DOHH2 (cell line): ENCODE results near the gene MKKS.

Source experiments
- H3F3A ChIP-seq: fragments of 200-600 bp; sonication (generic), shearing (Covaris generic); 2 replicates; pipeline ENCODE4 v1.6.0; 2016; ENCODE audit warnings: antibody characterized with exemption, mild to moderate bottlenecking; ENCODE audit not compliant: control insufficient read depth, insufficient read depth
- H3K27ac ChIP-seq: fragments of 200-600 bp; sonication (generic); 2 replicates; pipeline ENCODE4 v1.5.1; 2014; ENCODE audit warnings: low read depth, mild to moderate bottlenecking, low read length, moderate library complexity
- H3K27me3 ChIP-seq: fragments of 200-600 bp; sonication (generic); 2 replicates; pipeline ENCODE4 v1.6.1; 2014; ENCODE audit warnings: mild to moderate bottlenecking, low read length, mixed read lengths; ENCODE audit not compliant: control insufficient read depth
- H3K36me3 ChIP-seq: fragments of 200-600 bp; sonication (generic); 2 replicates; pipeline ENCODE4 v1.6.1; 2014; ENCODE audit warnings: mild to moderate bottlenecking, low read length, moderate library complexity, mixed read lengths; ENCODE audit not compliant: control insufficient read depth
- H3K4me1 ChIP-seq: fragments of 200-600 bp; sonication (generic); 2 replicates; pipeline ENCODE4 v1.6.1; 2014; ENCODE audit warnings: mild to moderate bottlenecking, low read length, mixed read lengths; ENCODE audit not compliant: control insufficient read depth
- H3K4me2 ChIP-seq: fragments of 200-600 bp; sonication (generic); 2 replicates; pipeline ENCODE4 v1.6.0; 2014; ENCODE audit warnings: mild to moderate bottlenecking, low read length, moderate library complexity
- H3K4me3 ChIP-seq: fragments of 200-600 bp; sonication (generic); 2 replicates; pipeline ENCODE4 v1.5.1; 2014; ENCODE audit warnings: mild to moderate bottlenecking, low read length, mixed read lengths
- H3K79me2 ChIP-seq: fragments of 200-600 bp; sonication (generic); 2 replicates; pipeline ENCODE4 v1.6.1; 2014; ENCODE audit warnings: mild to moderate bottlenecking, low read length, mixed read lengths; ENCODE audit not compliant: control insufficient read depth
- H3K9me2 ChIP-seq: fragments of 200-600 bp; sonication (generic); replicated peaks from 2 replicates; pipeline ENCODE4 v1.6.1; 2014; ENCODE audit warnings: mild to moderate bottlenecking, low read length, mixed read lengths; ENCODE audit not compliant: control insufficient read depth
- H3K9me3 ChIP-seq: fragments of 200-600 bp; sonication (generic); 2 replicates; pipeline ENCODE4 v1.6.1; 2014; ENCODE audit warnings: antibody characterized with exemption, low read length, mixed read lengths; ENCODE audit not compliant: control insufficient read depth, insufficient read depth
- H4K20me1 ChIP-seq: fragments of 200-600 bp; sonication (generic); 2 replicates; pipeline ENCODE4 v1.6.0; 2014; ENCODE audit warnings: low read depth, mild to moderate bottlenecking, antibody characterized with exemption, low read length, moderate library complexity; ENCODE audit not compliant: control insufficient read depth, insufficient read depth
- EZH2phosphoT487 ChIP-seq: fragments of 200-600 bp; sonication (generic); IDR thresholded peaks from 2 replicates; pipeline ENCODE4 v1.6.1; 2017; ENCODE audit warnings: borderline replicate concordance, mild to moderate bottlenecking, antibody characterized with exemption, low read length, moderate library complexity, mixed read lengths
- TF ChIP-seq, protein P1 (sequence below): fragments of 200-600 bp; sonication (generic); IDR thresholded peaks from one replicate; pipeline ENCODE4 v1.5.1; 2014; ENCODE audit warnings: antibody characterized with exemption, mild to moderate bottlenecking, low read depth, low read length; ENCODE audit not compliant: poor library complexity, severe bottlenecking

MKKS gene

GRCh38 chr20:10367693-10367942, 66.4 kb downstream of the MKKS start:
- H3K79me2 ChIP-seq = no peaks in the 10 kb centered on the region
- H3K4me3 ChIP-seq = no peak overlapping the region
- peaks cover 4% of the 10 kb centered on the region for H3K27me3 ChIP-seq
- no peaks in the 10 kb centered on the region for H3K36me3 ChIP-seq
- no peaks in the 10 kb centered on the region for H3K9me3 ChIP-seq
- no peaks in the 10 kb centered on the region for H3F3A ChIP-seq
- no peaks in the 10 kb centered on the region for H4K20me1 ChIP-seq
- no peaks in the 10 kb centered on the region for H3K4me1 ChIP-seq
- H3K9me2 ChIP-seq = no peaks in the 10 kb centered on the region
- no peak overlapping the region for H3K4me2 ChIP-seq
- no peak overlapping the region for H3K27ac ChIP-seq
- TF ChIP-seq EZH2phosphoT487 = no peak
- TF ChIP-seq, protein P1, sequence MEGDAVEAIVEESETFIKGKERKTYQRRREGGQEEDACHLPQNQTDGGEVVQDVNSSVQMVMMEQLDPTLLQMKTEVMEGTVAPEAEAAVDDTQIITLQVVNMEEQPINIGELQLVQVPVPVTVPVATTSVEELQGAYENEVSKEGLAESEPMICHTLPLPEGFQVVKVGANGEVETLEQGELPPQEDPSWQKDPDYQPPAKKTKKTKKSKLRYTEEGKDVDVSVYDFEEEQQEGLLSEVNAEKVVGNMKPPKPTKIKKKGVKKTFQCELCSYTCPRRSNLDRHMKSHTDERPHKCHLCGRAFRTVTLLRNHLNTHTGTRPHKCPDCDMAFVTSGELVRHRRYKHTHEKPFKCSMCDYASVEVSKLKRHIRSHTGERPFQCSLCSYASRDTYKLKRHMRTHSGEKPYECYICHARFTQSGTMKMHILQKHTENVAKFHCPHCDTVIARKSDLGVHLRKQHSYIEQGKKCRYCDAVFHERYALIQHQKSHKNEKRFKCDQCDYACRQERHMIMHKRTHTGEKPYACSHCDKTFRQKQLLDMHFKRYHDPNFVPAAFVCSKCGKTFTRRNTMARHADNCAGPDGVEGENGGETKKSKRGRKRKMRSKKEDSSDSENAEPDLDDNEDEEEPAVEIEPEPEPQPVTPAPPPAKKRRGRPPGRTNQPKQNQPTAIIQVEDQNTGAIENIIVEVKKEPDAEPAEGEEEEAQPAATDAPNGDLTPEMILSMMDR = no peak

- Histone ChIP-seq H4K20me1 (no peaks in the 10 kb centered on the region), H3K27me3 (peaks cover 4% of the 10 kb centered on the region), H3K9me3 (no peaks in the 10 kb centered on the region), H3K79me2 (no peaks in the 10 kb centered on the region), H3K27ac (no peak overlapping the region), H3K9me2 (no peaks in the 10 kb centered on the region), H3K4me1 (no peaks in the 10 kb centered on the region), H3K4me2 (no peak overlapping the region), H3K36me3 (no peaks in the 10 kb centered on the region), H3F3A (no peaks in the 10 kb centered on the region), H3K4me3 (no peak overlapping the region)
- TF ChIP-seq, protein P1 = no peak
- no peak for TF ChIP-seq EZH2phosphoT487
Observed at GRCh38 chr20:10366898-10367692, 66.9 kb downstream of the MKKS start.

DNA sequence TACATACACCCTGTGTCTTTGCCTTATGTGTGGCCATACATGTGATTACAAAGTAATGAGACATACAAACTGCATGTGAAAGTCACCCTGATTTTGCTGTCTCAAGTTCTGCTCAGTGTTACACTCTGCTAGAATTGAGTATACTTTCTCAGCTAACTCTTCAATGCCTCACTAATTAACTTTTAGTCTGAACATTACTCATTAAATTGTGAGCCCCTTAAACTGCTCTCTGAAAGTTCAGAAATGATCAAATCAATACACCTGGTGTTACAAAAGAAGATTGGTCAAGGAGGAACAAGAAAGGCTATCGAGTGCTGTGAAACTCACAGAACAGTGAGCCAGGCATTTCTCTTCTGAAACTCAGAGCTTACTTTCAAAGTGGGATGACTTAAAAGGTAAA, 71.3 kb downstream of the MKKS start:
- Histone ChIP-seq H3K4me1 (no peaks in the 10 kb centered on the region), H4K20me1 (no peaks in the 10 kb centered on the region), H3K9me3 (no peaks in the 10 kb centered on the region), H3K9me2 (no peaks in the 10 kb centered on the region), H3K27ac (no peak overlapping the region), H3K4me3 (no peak overlapping the region), H3K79me2 (no peaks in the 10 kb centered on the region), H3K36me3 (no peaks in the 10 kb centered on the region), H3F3A (no peaks in the 10 kb centered on the region), H3K4me2 (no peak overlapping the region), H3K27me3 (no peaks in the 10 kb centered on the region)
- no peak for TF ChIP-seq EZH2phosphoT487
- TF ChIP-seq, protein P1 = no peak
